ENCODE results near the gene TTLL1.
"Not testable (repeated sequence)": the region's sequence is repeated elsewhere in the genome, so short reads cannot be mapped to it uniquely, and the experiment has no call there.

The TTLL1 gene

GRCh38 chr22:43060183-43060582 is 29.0 kb downstream of the TTLL1 start:
- DNase-seq: peak; percentile 74

DNA sequence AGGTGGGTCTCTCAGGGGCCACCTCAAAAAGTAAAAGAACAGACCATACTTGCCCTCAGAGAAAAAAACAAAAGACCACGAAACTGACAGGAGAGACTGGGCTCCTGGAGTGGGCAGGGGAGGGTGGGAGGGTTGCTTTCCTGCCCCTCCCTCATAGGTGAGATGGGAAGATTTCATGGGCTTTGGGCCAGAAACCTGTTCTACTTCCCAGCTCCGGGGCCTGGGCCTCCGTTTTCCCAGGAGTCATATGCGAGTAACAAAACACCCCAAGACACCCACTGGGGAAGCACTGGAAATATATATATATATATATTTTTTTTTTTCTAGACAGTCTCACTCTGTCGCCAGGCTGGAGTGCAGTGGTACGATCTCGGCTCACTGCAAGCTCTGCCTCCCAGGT is 31.6 kb downstream of the TTLL1 start:
- DNase-seq: no peak

DNA sequence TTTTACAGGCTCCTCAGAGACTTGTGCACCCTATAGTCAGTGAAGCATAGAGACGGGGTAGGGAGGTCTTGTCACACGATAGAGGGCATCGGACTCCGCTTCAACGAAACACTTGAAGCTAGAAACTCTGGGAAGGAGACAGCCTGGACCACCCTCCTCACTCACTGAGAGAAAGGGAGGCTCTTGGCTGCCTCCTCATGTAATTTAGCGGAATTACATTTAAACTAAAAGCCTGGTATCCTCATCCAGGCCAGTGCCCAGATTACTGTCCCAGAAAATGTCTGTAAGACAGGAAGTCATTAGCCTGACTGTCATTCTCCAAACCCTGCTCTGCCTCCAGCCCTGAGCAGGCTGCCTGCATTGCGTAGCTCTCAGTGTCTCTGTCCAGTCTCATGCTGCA is 36.0 kb downstream of the TTLL1 start:
- no peak for DNase-seq

GRCh38 chr22:43050995-43051394 is 38.2 kb downstream of the TTLL1 start:
- DNase-seq: no peak

GRCh38 chr22:43047605-43048004 is 41.6 kb downstream of the TTLL1 start:
- DNase-seq: no peak

DNA sequence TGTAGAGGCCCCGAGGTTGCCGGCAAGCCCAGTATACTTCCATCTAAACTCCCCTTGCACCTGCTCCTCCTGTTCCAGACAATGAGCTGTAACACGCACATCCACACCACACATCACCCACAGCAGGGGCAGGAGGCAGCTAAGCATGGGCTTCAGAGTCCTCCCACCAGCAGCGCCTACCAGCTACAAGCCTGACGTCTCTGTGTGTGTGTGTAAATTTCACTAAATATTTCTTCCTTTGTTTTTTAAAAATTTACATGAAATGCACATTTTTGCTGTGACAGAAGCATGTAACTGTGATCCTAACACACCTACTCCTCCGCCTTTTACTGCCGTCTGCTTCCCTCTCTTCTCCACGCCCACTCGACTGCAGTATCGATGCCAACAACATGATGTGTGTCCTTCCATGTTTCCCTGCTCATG is 44.9 kb downstream of the TTLL1 start:
- DNase-seq: no peak

DNA sequence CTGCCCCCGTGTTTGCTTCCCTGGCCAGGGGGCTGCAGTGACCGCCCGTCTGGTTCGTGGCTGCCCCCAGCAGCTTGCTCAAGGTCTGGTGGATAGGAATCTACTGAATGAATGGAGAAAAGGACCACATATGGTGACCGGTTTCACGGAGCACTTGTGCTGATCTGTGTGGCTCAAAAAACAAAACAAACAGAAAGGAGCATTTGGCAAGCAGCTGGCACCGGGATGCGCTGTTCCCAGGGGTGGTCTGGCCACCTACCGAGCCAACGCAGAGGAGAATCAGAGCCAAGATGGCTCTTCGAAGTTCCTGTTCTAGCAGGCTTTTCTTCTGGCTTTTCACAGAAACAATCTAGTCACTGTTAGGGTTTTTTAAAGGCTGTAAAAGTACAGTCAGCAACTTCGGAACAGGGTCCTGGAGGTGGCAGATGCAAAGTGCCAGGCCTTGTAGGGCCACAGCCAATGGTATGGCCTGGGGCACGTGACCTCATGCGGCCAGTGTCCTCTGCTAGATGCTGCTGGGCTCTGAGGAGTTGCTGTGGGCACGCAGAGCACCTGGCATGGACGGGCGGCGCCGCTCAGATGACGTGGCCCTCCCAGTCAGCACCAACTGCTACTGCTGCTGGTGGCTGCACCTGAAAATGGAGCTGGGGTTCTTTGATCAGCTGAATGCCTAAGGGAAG is 47.0 kb downstream of the TTLL1 start:
- no peak for DNase-seq

DNA sequence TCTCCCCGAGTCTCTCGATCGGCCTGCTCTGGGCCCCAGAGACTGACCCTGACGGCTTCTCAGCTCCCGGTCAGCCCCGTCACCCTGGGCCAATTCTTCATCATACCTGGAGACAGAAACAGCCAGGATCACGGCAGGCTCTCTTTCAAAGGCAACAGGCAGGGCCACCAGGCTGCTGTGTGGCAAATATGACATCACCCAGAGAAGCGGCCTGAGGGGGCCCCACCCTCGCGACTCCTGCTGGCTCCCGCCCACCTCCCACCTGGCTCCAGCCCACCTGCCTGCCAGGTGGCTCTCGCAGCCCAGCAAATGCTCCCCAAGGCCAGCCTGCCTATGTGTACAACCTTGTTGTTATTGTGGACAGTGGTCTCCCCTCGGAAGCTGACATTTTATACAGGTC is 49.4 kb downstream of the TTLL1 start:
- DNase-seq: no peak

DNA sequence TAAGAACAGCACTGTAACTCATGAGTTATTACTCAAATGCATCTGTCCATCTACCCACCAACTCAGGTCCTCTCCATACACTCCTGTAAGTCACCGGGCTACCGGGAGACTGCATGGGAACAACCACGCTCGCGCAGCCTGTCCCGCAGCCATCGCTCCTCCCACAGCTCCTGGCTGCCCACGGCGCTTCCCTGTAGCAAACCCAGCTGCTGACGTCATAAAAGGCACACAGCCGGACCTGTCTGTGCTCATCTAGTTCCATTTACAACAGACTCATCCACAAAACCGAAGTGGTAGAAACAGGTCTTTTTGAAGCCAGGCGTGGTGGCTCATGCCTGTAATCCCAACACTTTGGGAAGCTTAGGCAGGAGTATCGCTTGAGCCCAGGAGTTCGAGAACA is 50.9 kb downstream of the TTLL1 start:
- DNase-seq: no peak

DNA sequence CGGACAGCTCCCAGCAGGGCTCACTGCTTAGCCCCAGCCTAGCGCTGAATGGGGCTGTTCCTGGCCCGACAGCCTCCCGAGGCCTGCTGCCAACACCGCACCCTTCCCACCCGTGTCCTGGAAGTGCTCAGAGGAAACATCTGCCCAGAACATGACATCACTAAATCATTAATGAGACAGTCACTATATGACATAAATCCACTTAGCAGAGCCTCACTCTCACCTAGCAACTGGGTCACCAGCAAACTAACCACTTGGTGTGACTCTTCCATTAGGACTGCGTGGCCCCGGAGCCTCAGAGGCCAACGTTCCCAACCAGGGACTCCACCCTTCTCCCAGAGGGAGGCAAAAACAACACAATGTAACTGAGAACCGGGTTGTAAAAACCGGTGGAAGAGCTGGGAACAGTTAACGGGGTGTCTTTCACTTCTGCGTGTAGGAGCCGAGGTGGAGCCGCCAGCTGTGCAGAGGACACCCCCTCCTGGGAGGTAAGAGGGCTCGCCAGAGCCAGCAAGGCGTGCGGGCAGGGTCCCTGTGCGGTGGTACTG is 52.8 kb downstream of the TTLL1 start:
- no peak for DNase-seq

DNA sequence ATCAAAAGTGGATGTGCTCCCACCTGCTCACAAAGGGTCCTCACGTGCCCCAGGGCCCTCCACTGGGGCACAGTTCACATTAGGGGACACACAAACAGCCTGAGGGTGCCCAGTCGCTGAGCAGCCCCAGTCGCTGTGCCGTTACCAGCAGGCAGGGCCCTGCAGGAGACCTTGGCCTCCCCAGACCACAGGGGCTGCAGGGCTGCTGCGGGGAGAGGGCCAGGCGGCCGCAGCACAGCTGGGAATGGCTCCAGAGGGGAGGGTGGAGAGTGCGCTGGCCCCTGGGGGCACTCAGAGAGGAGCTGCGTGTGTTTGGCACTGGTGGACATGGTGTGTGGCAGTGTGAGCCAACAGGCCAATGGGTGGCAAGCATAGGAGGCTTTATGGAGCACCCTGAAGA is 53.9 kb downstream of the TTLL1 start:
- DNase-seq: no peak

- no peak for DNase-seq
Observed at GRCh38 chr22:43031617-43032016, 57.6 kb downstream of the TTLL1 start.

GRCh38 chr22:43018615-43019014 is 70.6 kb downstream of the TTLL1 start:
- no peak for DNase-seq

DNA sequence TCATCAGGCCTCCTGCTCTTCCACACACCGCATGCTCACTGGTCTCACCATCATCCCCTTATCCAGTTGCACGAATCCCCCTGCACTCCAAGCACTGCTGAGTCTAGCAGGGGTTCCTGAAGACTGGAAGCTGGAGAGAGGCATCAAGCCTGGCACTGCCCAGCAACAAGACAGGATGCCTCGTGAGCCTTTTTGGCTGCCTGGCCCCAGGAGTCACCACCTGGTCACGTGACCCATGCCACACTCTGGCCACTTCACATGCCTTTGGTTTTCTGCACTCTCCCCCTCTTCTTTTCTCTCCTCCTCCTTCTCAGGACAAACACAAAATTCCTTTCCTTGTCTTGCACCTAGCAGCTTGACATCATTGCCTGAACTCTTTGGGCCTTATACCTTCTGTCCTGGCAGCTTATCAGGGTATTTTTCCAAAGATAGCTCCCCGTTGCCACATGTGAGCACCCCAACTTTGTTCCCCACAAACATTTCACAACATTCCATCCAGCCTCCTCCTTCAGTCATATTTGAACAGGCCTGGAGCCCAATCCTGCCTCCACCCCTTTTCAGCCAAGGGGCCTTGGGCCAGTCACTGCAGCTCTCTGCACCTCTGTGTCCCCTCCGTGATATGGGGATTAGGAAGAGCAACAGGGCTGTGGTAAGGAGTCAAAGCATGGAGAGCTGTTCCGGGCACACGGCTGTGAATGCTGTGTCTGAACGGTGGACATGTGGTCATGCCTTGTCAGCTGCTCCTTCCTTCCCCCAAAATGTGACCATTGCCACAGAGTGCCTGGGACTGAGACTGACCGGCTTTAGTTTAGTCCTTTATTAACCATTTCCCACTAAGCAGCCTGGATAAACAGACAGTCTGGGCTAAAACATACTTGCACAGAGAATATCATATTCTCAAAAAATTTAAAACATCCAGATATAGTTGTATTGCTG is 71.4 kb downstream of the TTLL1 start:
- no peak for DNase-seq

DNA sequence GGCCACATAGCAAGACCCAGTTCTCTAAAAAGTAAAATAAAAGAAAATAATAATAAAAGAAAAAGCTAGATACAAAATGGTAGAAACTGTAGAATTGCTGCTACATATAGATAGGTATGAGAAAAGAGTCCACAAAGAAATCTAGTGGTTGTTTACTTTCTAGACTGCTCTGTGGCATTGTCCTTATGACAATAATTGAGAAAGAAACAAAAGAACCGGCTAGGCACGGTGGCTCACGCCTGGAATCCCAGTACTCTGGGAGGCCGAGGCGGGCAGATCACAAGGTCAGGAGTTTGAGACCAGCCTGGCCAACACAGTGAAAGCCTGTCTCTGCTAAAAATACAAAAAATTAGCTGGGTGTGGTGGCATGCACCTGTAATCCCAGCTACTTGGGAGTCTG is 73.0 kb downstream of the TTLL1 start:
- DNase-seq: not testable (repeated sequence)

DNA sequence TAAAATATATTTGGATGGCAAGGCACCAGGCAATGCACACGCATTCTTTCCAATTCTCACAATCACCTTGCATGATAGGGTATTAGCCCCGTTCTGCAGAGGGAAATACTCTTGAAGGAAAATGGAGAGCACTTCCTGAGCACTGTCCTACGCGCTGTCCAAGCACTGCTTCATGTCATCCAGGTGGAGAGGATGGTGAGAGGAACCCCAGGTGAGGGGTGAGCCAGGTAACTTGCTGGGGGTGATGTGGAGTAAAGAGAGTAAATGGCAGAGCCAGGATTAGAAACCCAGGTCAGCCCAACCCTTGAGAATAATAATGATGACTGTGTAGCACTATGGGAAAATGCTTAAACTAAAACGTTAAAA is 73.5 kb downstream of the TTLL1 start:
- no peak for DNase-seq

DNA sequence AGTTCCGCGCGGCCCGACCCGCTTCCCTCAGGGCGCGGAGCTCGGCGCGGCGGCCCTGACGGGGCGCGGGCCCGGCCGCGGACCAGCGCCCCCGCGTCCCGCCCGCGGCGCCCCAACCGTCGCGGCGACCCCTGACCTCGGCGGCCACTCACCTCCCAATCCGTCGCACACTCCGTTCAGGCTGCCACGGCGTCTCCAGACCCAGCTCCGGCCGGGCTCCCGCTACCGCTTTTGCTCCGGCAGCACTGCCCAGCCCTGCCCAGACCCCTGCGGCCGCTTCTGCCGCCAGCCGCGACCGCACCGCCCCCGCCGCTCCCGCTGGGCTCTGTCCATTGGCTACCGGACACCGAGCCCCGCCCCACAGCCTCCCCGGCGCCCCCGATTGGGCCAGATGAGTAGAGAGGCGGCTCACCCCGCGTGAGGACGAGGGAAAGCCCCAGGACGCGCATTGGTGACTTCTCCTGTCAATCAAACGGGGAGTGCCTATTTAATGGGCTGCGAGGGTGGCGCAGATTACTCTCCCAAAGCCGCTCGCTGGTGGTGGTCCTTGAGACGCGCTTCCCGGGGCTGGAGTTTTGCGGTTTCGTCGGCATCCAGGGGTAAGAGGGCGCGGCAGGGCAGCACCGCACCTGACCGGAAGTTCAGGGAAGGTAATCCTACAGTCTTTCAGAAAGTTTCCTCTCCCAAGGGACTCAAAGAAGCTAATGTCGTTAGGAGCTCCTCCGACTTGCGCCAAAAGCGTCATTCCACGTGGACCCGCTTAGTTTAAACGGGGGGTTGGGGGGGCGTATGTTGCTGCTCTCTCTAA is 74.1 kb downstream of the TTLL1 start, which contains the start of gene PACSIN2:
Gene PACSIN2, minus strand, starts transcription at position 281 of the 808 bp plus-strand sequence. CDS start 103,069 bp downstream, outside the sequence.
- peak; percentile 100 for DNase-seq

DNA sequence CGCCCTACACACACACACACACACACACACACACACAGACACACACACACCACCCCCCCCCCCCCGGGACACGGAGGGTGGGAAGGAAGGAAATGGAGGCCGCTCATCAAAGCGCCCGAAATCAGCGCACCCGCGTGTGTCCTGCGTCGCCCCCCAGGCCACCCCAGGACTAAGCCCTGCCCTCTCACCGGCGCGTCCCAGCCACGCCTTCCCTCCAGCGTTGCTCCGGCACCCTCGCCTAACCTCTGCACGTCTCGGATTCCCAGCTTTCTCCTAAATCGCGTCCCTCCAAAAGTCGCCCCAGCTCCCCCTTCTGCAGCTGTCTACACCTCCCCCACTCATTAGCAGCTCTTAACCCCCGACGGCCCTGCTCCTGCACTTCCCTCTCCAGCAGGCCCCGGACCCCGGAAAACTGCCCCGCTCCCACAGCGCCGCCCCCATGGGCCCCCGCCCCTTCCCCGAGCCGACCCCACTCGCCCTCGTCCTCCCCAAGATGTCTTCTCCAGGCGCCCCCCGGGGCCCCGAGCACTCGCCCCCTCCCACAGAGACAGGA is 74.8 kb downstream of the TTLL1 start:
- DNase-seq: peak; percentile 80

DNA sequence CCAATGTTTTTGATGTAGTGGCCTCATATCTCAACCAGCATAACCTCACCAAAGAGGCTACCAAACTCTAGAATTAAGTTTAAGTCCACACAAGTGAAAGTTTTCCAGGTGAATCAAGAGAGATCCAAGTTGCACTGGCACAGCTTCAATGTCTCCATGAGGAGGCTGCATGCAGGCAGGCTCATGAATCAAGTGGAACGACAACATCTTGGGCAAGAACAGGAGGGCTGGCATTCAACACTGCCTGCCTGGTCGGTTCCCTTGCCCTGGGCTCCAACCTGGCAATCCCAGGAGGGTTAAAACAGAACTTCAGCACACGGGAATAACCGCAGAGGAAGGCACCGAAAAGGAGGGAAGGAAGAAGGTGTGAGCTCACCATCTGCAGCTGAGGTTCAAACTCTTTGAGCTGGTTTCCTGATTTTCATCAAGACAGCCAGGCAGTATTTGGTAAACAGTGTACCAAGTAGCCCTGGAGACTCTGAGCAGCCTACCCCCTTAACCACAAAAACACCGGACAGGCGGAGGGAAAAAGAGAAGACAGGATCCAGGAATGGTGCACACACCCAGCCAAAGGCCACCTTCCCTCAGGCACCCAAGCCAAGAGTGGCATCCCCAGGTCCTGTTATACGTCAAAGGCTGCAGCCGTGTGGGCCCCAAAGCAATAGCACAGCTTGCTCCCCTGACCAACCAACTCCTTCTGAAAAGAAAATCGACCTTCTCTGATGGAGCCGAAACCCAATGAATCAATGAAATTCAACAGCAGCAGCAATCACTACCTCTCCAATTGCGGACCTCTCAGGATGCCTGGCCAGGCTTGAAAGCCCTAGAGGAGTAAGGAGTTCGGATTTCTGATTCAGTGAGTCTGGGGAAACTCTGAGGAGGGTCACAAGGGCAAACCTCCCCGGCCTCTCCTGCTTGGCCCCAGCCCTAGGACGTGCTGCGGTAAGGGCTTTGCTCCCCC is 75.6 kb downstream of the TTLL1 start:
- DNase-seq: peak; percentile 64

- no peak for DNase-seq
Observed at GRCh38 chr22:43012390-43012789, 76.8 kb downstream of the TTLL1 start.

- no peak for DNase-seq
Observed at GRCh38 chr22:43011079-43011478, 78.1 kb downstream of the TTLL1 start.

Data from activated effector memory CD4-positive, alpha-beta T cell treated with anti-CD3 and anti-CD28 coated beads, Interleukin-2, amount 50 U/mL, for 16 hours (primary cell).